ENCODE results near the gene PKD2.

The PKD2 gene

DNA sequence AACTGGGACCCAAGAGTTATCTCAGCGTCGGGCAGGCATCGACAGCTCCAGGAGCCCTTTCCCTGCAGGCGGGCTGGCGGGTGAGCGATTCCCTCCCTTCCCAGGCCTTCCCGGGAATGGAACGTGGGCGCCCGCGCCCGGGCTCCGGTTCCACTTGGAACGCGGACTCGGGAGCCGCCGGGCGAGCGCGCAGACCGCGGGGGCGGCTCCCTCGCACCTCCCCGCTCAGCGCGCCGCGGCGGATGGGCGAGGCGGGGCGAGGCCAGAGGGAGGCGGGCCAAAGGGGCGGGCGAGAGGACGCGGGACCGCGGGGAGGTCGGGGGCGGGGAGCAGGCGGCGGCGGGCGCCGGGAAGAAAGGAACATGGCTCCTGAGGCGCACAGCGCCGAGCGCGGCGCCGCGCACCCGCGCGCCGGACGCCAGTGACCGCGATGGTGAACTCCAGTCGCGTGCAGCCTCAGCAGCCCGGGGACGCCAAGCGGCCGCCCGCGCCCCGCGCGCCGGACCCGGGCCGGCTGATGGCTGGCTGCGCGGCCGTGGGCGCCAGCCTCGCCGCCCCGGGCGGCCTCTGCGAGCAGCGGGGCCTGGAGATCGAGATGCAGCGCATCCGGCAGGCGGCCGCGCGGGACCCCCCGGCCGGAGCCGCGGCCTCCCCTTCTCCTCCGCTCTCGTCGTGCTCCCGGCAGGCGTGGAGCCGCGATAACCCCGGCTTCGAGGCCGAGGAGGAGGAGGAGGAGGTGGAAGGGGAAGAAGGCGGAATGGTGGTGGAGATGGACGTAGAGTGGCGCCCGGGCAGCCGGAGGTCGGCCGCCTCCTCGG, at the start of gene PKD2:
PKD2 (plus strand) TSS at position 332 of the 818 bp plus-strand sequence; CDS start at position 431, 99 bp downstream.
- in situ Hi-C loops (cut with MboI; ENCODE audit: low sequenced_read_pairs): no loop called here
- DNase-seq (ENCODE audit: low spot score in 2 of 2): peak; percentile 46 to 90

GRCh38 chr4:87961993-87962392, 45.4 kb upstream of the PKD2 start:
- H3K9me3 ChIP-seq: no peaks in the 10 kb centered on the region
- DNase-seq (ENCODE audit: low spot score in 2 of 2): no peak
- peaks cover 7% of the 10 kb centered on the region; the same call in 1 of the 2 replicates for H3K27me3 ChIP-seq (ENCODE audit: low read depth)
- H3K4me1 ChIP-seq: no peaks in the 10 kb centered on the region
- H3K4me3 ChIP-seq: no peak overlapping the region
- no peaks in the 10 kb centered on the region for H3K36me3 ChIP-seq (replicated peaks)
- in situ Hi-C loops (cut with MboI; ENCODE audit: low sequenced_read_pairs): loop anchor here (10.0 kb wide), 1 partner anchor 107 kb away; no protein-coding TSS in a partner anchor

More for the DNA sequence above, at the start of gene PKD2:
- Histone ChIP-seq H3K27me3 (ENCODE audit: low read depth) (no peaks in the 10 kb centered on the region), H3K4me3 (peak within 1 kb of the TSS; percentile 57), H3K9me3 (no peaks in the 10 kb centered on the region), H3K36me3 (replicated peaks) (no peaks in the 10 kb centered on the region), H3K4me1 (peaks cover 26% of the 10 kb centered on the region)

DNA sequence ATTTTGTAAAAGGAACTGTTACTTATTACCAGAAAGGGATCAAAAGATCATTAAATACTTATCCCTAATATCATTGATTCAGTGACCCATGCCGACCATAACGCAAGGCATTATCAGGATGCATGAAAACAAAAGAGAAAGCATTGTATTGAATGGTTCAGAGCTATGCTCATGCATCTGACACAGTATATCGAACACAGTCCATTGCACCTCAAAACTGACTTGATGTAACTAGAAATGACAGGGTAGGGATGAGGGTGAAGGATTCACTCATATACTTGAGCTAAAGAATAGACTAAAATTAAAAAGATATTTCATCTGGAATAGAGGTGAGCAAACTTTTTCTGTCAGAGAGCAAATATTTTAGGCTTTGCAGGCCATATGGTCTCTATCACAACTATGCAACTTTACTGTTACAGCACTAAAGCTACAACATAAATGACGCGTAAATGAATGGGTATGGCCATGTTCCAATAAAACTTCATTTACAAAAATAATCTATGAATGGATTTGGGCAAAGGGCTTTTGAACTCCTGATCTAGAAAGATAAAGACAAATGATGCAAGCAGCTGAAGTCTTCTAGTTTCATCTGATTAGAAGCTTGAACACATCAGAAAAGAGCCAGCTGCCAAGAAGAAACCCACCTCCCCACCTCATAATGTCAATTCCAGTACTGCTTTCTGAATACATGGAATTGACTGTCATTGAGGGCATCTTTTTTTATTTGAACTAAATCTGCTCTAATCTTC, 44.9 kb upstream of the PKD2 start:
- Histone ChIP-seq H3K4me3 (no peak overlapping the region), H3K27me3 (ENCODE audit: low read depth) (peaks cover 9% of the 10 kb centered on the region; the same call in 1 of the 2 replicates), H3K36me3 (replicated peaks) (no peaks in the 10 kb centered on the region), H3K9me3 (no peaks in the 10 kb centered on the region), H3K4me1 (no peaks in the 10 kb centered on the region)
- DNase-seq (ENCODE audit: low spot score in 2 of 2): no peak
- in situ Hi-C loops (cut with MboI; ENCODE audit: low sequenced_read_pairs): loop anchor here (10.0 kb wide), 1 partner anchor 108 kb away; no protein-coding TSS in a partner anchor

GRCh38 chr4:87965501-87965975, 41.9 kb upstream of the PKD2 start:
- Histone ChIP-seq H3K4me3 (no peak overlapping the region), H3K4me1 (no peaks in the 10 kb centered on the region), H3K27me3 (ENCODE audit: low read depth) (peaks cover 33% of the 10 kb centered on the region), H3K36me3 (replicated peaks) (no peaks in the 10 kb centered on the region), H3K9me3 (no peaks in the 10 kb centered on the region)
- in situ Hi-C loops (cut with MboI; ENCODE audit: low sequenced_read_pairs): loop anchor here (10.0 kb wide), 1 partner anchor 111 kb away; no protein-coding TSS in a partner anchor
- DNase-seq (ENCODE audit: low spot score in 2 of 2): no peak

- H3K4me3 ChIP-seq: no peak overlapping the region
- no peaks in the 10 kb centered on the region for H3K4me1 ChIP-seq
- no peak for DNase-seq (ENCODE audit: low spot score in 2 of 2)
- no peaks in the 10 kb centered on the region for H3K9me3 ChIP-seq
- in situ Hi-C loops (cut with MboI; ENCODE audit: low sequenced_read_pairs): loop anchor here (10.0 kb wide), 1 partner anchor 111 kb away; no protein-coding TSS in a partner anchor
- H3K27me3 ChIP-seq (ENCODE audit: low read depth): peaks cover 33% of the 10 kb centered on the region
- H3K36me3 ChIP-seq (replicated peaks): no peaks in the 10 kb centered on the region
Measured at GRCh38 chr4:87966095-87966496, 41.3 kb upstream of the PKD2 start.

GRCh38 chr4:87967193-87967592, 40.2 kb upstream of the PKD2 start:
- H3K27me3 ChIP-seq (ENCODE audit: low read depth): peaks cover 39% of the 10 kb centered on the region
- in situ Hi-C loops (cut with MboI; ENCODE audit: low sequenced_read_pairs): loop anchor here (10.0 kb wide), 1 partner anchor 112 kb away; no protein-coding TSS in a partner anchor
- H3K36me3 ChIP-seq (replicated peaks): no peaks in the 10 kb centered on the region
- DNase-seq (ENCODE audit: low spot score in 2 of 2): no peak
- no peak overlapping the region for H3K4me3 ChIP-seq
- no peaks in the 10 kb centered on the region for H3K4me1 ChIP-seq
- no peaks in the 10 kb centered on the region for H3K9me3 ChIP-seq

- no peaks in the 10 kb centered on the region for H3K9me3 ChIP-seq
- in situ Hi-C loops (cut with MboI; ENCODE audit: low sequenced_read_pairs): no loop called here
- no peaks in the 10 kb centered on the region for H3K36me3 ChIP-seq (replicated peaks)
- peaks cover 48% of the 10 kb centered on the region for H3K27me3 ChIP-seq (ENCODE audit: low read depth)
- no peak overlapping the region for H3K4me3 ChIP-seq
- H3K4me1 ChIP-seq: peaks cover 7% of the 10 kb centered on the region; the same call in 1 of the 2 replicates
- no peak for DNase-seq (ENCODE audit: low spot score in 2 of 2)
Measured at GRCh38 chr4:87970121-87970520, 37.3 kb upstream of the PKD2 start.

GRCh38 chr4:87971866-87972265, 35.6 kb upstream of the PKD2 start:
- in situ Hi-C loops (cut with MboI; ENCODE audit: low sequenced_read_pairs): no loop called here
- no peaks in the 10 kb centered on the region for H3K36me3 ChIP-seq (replicated peaks)
- peaks cover 66% of the 10 kb centered on the region for H3K27me3 ChIP-seq (ENCODE audit: low read depth)
- no peak overlapping the region for H3K4me3 ChIP-seq
- DNase-seq (ENCODE audit: low spot score in 2 of 2): no peak
- no peaks in the 10 kb centered on the region for H3K9me3 ChIP-seq
- peaks cover 7% of the 10 kb centered on the region; the same call in 1 of the 2 replicates for H3K4me1 ChIP-seq

- peak; percentile 72 to 73 for DNase-seq (ENCODE audit: low spot score in 2 of 2)
- Histone ChIP-seq H3K4me1 (peaks cover 7% of the 10 kb centered on the region; the same call in 1 of the 2 replicates), H3K9me3 (no peaks in the 10 kb centered on the region), H3K36me3 (replicated peaks) (no peaks in the 10 kb centered on the region), H3K4me3 (no peak overlapping the region), H3K27me3 (ENCODE audit: low read depth) (peaks cover 68% of the 10 kb centered on the region)
- in situ Hi-C loops (cut with MboI; ENCODE audit: low sequenced_read_pairs): no loop called here
Measured at GRCh38 chr4:87973283-87974169, 33.9 kb upstream of the PKD2 start.

- in situ Hi-C loops (cut with MboI; ENCODE audit: low sequenced_read_pairs): no loop called here
- Histone ChIP-seq H3K9me3 (no peaks in the 10 kb centered on the region), H3K4me3 (no peak overlapping the region), H3K4me1 (peaks cover 7% of the 10 kb centered on the region; the same call in 1 of the 2 replicates), H3K36me3 (replicated peaks) (no peaks in the 10 kb centered on the region), H3K27me3 (ENCODE audit: low read depth) (peaks cover 54% of the 10 kb centered on the region)
- DNase-seq (ENCODE audit: low spot score in 2 of 2): no peak
Measured at GRCh38 chr4:87974856-87975462, 32.5 kb upstream of the PKD2 start.

GRCh38 chr4:87975466-87975865, 32.0 kb upstream of the PKD2 start, which contains the start of gene SPP1:
Gene SPP1, plus strand, starts transcription at chr4:87975714. Its CDS starts 1,182 bp downstream, at chr4:87976896.
- peaks cover 7% of the 10 kb centered on the region; the same call in 1 of the 2 replicates for H3K4me1 ChIP-seq
- no peaks in the 10 kb centered on the region for H3K36me3 ChIP-seq (replicated peaks)
- no peaks in the 10 kb centered on the region for H3K9me3 ChIP-seq
- peaks cover 52% of the 10 kb centered on the region for H3K27me3 ChIP-seq (ENCODE audit: low read depth)
- no peak within 1 kb of the TSS for H3K4me3 ChIP-seq
- in situ Hi-C loops (cut with MboI; ENCODE audit: low sequenced_read_pairs): no loop called here
- peak in 1 of 2 experiments; percentile 26 for DNase-seq (ENCODE audit: low spot score in 2 of 2)

- Histone ChIP-seq H3K27me3 (ENCODE audit: low read depth) (peaks cover 49% of the 10 kb centered on the region), H3K36me3 (replicated peaks) (no peaks in the 10 kb centered on the region), H3K9me3 (no peaks in the 10 kb centered on the region), H3K4me3 (no peak overlapping the region), H3K4me1 (peaks cover 7% of the 10 kb centered on the region; the same call in 1 of the 2 replicates)
- DNase-seq (ENCODE audit: low spot score in 2 of 2): no peak
- in situ Hi-C loops (cut with MboI; ENCODE audit: low sequenced_read_pairs): no loop called here
Measured at GRCh38 chr4:87977521-87978278, 29.7 kb upstream of the PKD2 start.
